HG02981 (cell line): ENCODE results near the gene MBD3L3.
"Not testable (repeated sequence)": the region's sequence is repeated elsewhere in the genome, so short reads cannot be mapped to it uniquely, and the experiment has no call there.

Experiments
- ATAC-seq: cut with Tn5 transposase; IDR thresholded peaks from one replicate; pipeline ENCODE4 v1.9.1; 2021; ENCODE audit warnings: mild to moderate bottlenecking, moderate library complexity; ENCODE audit not compliant: unreplicated experiment

Gene MBD3L3

GRCh38 chr19:7063764-7064418 lies 5.4 kb upstream of the MBD3L3 start:
- no peak for ATAC-seq

- ATAC-seq = no peak
Measured at GRCh38 chr19:7063339-7063738, 4.9 kb upstream of the MBD3L3 start.

- ATAC-seq = not testable (repeated sequence)
Measured at GRCh38 chr19:7059977-7060376, 1.5 kb upstream of the MBD3L3 start.

GRCh38 chr19:7056371-7056770 lies 2.1 kb downstream of the MBD3L3 start:
- not testable (repeated sequence) for ATAC-seq

- not testable (repeated sequence) for ATAC-seq
Measured at GRCh38 chr19:7055679-7056078, 2.8 kb downstream of the MBD3L3 start.

GRCh38 chr19:7054635-7055368 lies 3.7 kb downstream of the MBD3L3 start:
- not testable (repeated sequence) for ATAC-seq

- ATAC-seq = not testable (repeated sequence)
Measured at GRCh38 chr19:7052896-7053295, 5.6 kb downstream of the MBD3L3 start.

GRCh38 chr19:7051421-7051820 lies 7.1 kb downstream of the MBD3L3 start:
- not testable (repeated sequence) for ATAC-seq

GRCh38 chr19:7049021-7049420 lies 9.5 kb downstream of the MBD3L3 start, which contains the start of gene MBD3L2:
Gene MBD3L2 (plus strand): TSS chr19:7049321. CDS start chr19:7049374, 53 bp downstream.
- ATAC-seq = not testable (repeated sequence)

GRCh38 chr19:7041563-7041962 lies 16.9 kb downstream of the MBD3L3 start:
- ATAC-seq = not testable (repeated sequence)

GRCh38 chr19:7040079-7040478 lies 18.4 kb downstream of the MBD3L3 start, which contains the start of gene MBD3L4:
Gene MBD3L4 (minus strand): TSS chr19:7040179. CDS start chr19:7040144, 35 bp downstream.
- ATAC-seq = not testable (repeated sequence)

GRCh38 chr19:7030278-7030677 lies 28.2 kb downstream of the MBD3L3 start, which contains the start of gene MBD3L5:
Gene MBD3L5 (plus strand): TSS chr19:7030578. CDS start chr19:7030612, 34 bp downstream.
- not testable (repeated sequence) for ATAC-seq

GRCh38 chr19:7028790-7029189 lies 29.7 kb downstream of the MBD3L3 start:
- not testable (repeated sequence) for ATAC-seq

- not testable (repeated sequence) for ATAC-seq
Measured at GRCh38 chr19:7021331-7021730, 37.1 kb downstream of the MBD3L3 start, which contains the start of gene MBD3L2B. Gene MBD3L2B (minus strand): TSS chr19:7021431. CDS start chr19:7021397, 34 bp downstream.

GRCh38 chr19:7018828-7019227 lies 39.6 kb downstream of the MBD3L3 start:
- no peak for ATAC-seq

- ATAC-seq = no peak
Measured at GRCh38 chr19:7013678-7014077, 44.8 kb downstream of the MBD3L3 start.

- ATAC-seq = no peak
Measured at GRCh38 chr19:7010722-7011593, 47.5 kb downstream of the MBD3L3 start.

GRCh38 chr19:7007859-7008258 lies 50.6 kb downstream of the MBD3L3 start:
- no peak for ATAC-seq
